WTC11 (cell line): ENCODE measurements around the gene RYR1. TPM values are rescaled to one million over a fixed set of nuclear protein-coding genes. Genes with fewer than 3 reads are reported as not detected.

ENCODE experiments used
- ATAC-seq: fragments of 200-7000 bp; cut with Tn5 transposase; 2 replicates; pipeline ENCODE4 v1.10.0; 2021; ENCODE audit warnings: mild to moderate bottlenecking, moderate library complexity
- CTCF ChIA-PET: fragments of 300-600 bp; sonication (Branson Sonifier 250); formaldehyde crosslinking; loops from one replicate; lab custom pipeline; 2021; ENCODE audit warnings: antibody characterized with exemption; lab: Charles Lee
- POLR2A ChIA-PET: fragments of 350-600 bp; sonication (Branson Sonifier 250); formaldehyde crosslinking; loops from one replicate; lab custom pipeline; 2021; ENCODE audit warnings: antibody characterized with exemption; lab: Charles Lee
- DNase-seq: peaks from one replicate; pipeline ENCODE4 v3.0.0; 2021; ENCODE audit warnings: low spot score
- H3K27ac Mint-ChIP-seq: 2 replicates; pipeline ENCODE4 v1.8.0; 2021; ENCODE audit warnings: mixed read lengths
- H3K27me3 Mint-ChIP-seq: 2 replicates; pipeline ENCODE4 v1.8.0; 2021; ENCODE audit warnings: low read depth, mild to moderate bottlenecking, moderate library complexity, mixed read lengths
- H3K36me3 Mint-ChIP-seq: 2 replicates; pipeline ENCODE4 v1.8.0; 2021; ENCODE audit warnings: mixed read lengths
- H3K4me1 Mint-ChIP-seq: 2 replicates; pipeline ENCODE4 v1.8.0; 2022; ENCODE audit warnings: mixed read lengths
- H3K4me3 Mint-ChIP-seq: 2 replicates; pipeline ENCODE4 v1.8.0; 2021; ENCODE audit warnings: mild to moderate bottlenecking, moderate library complexity, mixed read lengths
- H3K9me3 Mint-ChIP-seq: 2 replicates; pipeline ENCODE4 v1.8.0; 2021; ENCODE audit warnings: mixed read lengths
- ELF4 ChIP-seq: sonication (generic); formaldehyde crosslinking; IDR thresholded peaks from 2 replicates; pipeline ENCODE4 v1.8.1; 2022; ENCODE audit warnings: low read depth, mild to moderate bottlenecking, moderate library complexity, missing genetic modification reagents
- ESRRA ChIP-seq: sonication (generic); formaldehyde crosslinking; IDR thresholded peaks from 2 replicates; pipeline ENCODE4 v1.8.1; 2022; ENCODE audit warnings: mild to moderate bottlenecking, missing genetic modification reagents, borderline replicate concordance
- IRF2 ChIP-seq: sonication (generic); formaldehyde crosslinking; IDR thresholded peaks from 2 replicates; pipeline ENCODE4 v1.8.0; 2022; ENCODE audit warnings: low read depth, missing genetic modification reagents, borderline replicate concordance
- MXD4 ChIP-seq: fragments of 250-450 bp; sonication (Bioruptor Pico); IDR thresholded peaks from 2 replicates; pipeline ENCODE4 v1.8.0; 2021; ENCODE audit warnings: mild to moderate bottlenecking, moderate library complexity, borderline replicate concordance
- NR3C1 ChIP-seq: sonication (generic); formaldehyde crosslinking; conservative IDR thresholded peaks from 2 replicates; pipeline ENCODE4 v1.8.1; 2023; ENCODE audit warnings: low read depth, mild to moderate bottlenecking, missing genetic modification reagents
- PRRX2 ChIP-seq: fragments of 250-450 bp; sonication (Bioruptor Pico); IDR thresholded peaks from 2 replicates; pipeline ENCODE4 v1.8.0; 2021; ENCODE audit warnings: mild to moderate bottlenecking
- SMAD4 ChIP-seq: sonication (generic); formaldehyde crosslinking; IDR thresholded peaks from 2 replicates; pipeline ENCODE4 v1.8.0; 2022; ENCODE audit warnings: mild to moderate bottlenecking, missing genetic modification reagents
- SP1 ChIP-seq: sonication (generic); formaldehyde crosslinking; conservative IDR thresholded peaks from 2 replicates; pipeline ENCODE4 v1.8.1; 2022; ENCODE audit warnings: missing genetic modification reagents
- TEAD1 ChIP-seq: sonication (generic); formaldehyde crosslinking; IDR thresholded peaks from 2 replicates; pipeline ENCODE4 v1.8.0; 2022; ENCODE audit warnings: mild to moderate bottlenecking, missing genetic modification reagents
- ZBTB21 ChIP-seq: sonication (generic); formaldehyde crosslinking; IDR thresholded peaks from 2 replicates; pipeline ENCODE4 v1.8.1; 2023; ENCODE audit warnings: mild to moderate bottlenecking, missing genetic modification reagents, borderline replicate concordance
- ZNF121 ChIP-seq: sonication (generic); formaldehyde crosslinking; IDR thresholded peaks from 2 replicates; pipeline ENCODE4 v1.8.0; 2023; ENCODE audit warnings: missing genetic modification reagents
- ZNF232 ChIP-seq: sonication (generic); formaldehyde crosslinking; IDR thresholded peaks from 2 replicates; pipeline ENCODE4 v1.8.0; 2022; ENCODE audit warnings: mild to moderate bottlenecking, missing genetic modification reagents
- ZNF263 ChIP-seq: sonication (generic); formaldehyde crosslinking; IDR thresholded peaks from 2 replicates; pipeline ENCODE4 v1.8.1; 2022; ENCODE audit warnings: low read depth, mild to moderate bottlenecking, moderate library complexity, missing genetic modification reagents
- ZNF671 ChIP-seq: fragments of 250-450 bp; sonication (Bioruptor Pico); IDR thresholded peaks from 2 replicates; pipeline ENCODE4 v1.8.0; 2021; ENCODE audit warnings: mild to moderate bottlenecking
- total RNA-seq: library from RNA; stranded (reverse); gene quantifications from 3 replicates; pipeline ENCODE4 v1.2.3, GENCODE V29; 2021
- TF ChIP-seq, protein P1 (sequence below): fragments of 250-450 bp; sonication (Bioruptor Pico); IDR thresholded peaks from 2 replicates; pipeline ENCODE4 v1.8.0; 2021; ENCODE audit warnings: mild to moderate bottlenecking
- TF ChIP-seq, protein P2 (sequence below): sonication (generic); formaldehyde crosslinking; IDR thresholded peaks from 2 replicates; pipeline ENCODE4 v1.8.1; 2023; ENCODE audit warnings: mild to moderate bottlenecking, missing genetic modification reagents, moderate library complexity
- TF ChIP-seq, protein P3 (sequence below): sonication (generic); formaldehyde crosslinking; conservative IDR thresholded peaks from 2 replicates; pipeline ENCODE4 v1.8.1; 2023; ENCODE audit warnings: mild to moderate bottlenecking, low read depth, missing genetic modification reagents, moderate library complexity
- TF ChIP-seq, protein P4 (sequence below): fragments of 250-450 bp; sonication (Bioruptor Pico); IDR thresholded peaks from 2 replicates; pipeline ENCODE4 v1.9.0; 2021; ENCODE audit warnings: mild to moderate bottlenecking, borderline replicate concordance
- TF ChIP-seq, protein P5 (sequence below): sonication (generic); formaldehyde crosslinking; IDR thresholded peaks from 2 replicates; pipeline ENCODE4 v1.8.0; 2022; ENCODE audit warnings: mild to moderate bottlenecking, missing genetic modification reagents
- TF ChIP-seq, protein P6 (sequence below): fragments of 250-450 bp; sonication (Bioruptor Pico); IDR thresholded peaks from 2 replicates; pipeline ENCODE4 v1.9.0; 2021; ENCODE audit warnings: mild to moderate bottlenecking

The RYR1 gene
- total RNA-seq, 1 experiment from 2014 or later: 24.2 TPM

DNA sequence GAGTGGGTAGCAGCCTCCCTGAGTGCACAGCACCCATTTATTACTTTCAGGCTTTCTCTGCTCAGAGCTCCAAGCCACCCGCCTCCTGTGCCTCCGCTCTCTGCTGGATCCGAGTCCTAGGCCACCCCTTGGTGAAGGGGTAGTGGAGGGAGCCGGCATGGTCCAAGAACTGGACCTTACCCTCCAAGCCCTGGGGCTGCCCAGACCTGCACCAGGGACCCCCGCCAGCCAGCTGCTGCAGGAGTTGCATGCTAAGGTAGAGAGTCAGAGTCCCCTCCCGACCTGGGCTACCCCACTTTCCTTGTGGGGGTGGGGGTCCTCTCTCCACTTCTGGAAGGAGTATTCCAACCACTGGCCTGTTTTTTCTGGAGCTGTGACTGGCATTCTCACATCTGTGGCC is 28.6 kb upstream of the RYR1 start:
- no peaks in the 10 kb centered on the region for H3K36me3 Mint-ChIP-seq
- H3K9me3 Mint-ChIP-seq: no peaks in the 10 kb centered on the region
- DNase-seq: no peak
- peak overlapping the region; percentile 43; the same call in 1 of the 2 replicates for H3K4me3 Mint-ChIP-seq
- peaks cover 41% of the 10 kb centered on the region for H3K27me3 Mint-ChIP-seq
- CTCF ChIA-PET: interaction anchor here (0.9 to 3.0 kb wide), 7 partner anchors 10 to 74 kb away, joined by 3 to 69 read pairs (median 38); partner anchors contain the start of genes PSMD8 and RASGRP4
- POLR2A ChIA-PET: no interaction called here
- TF ChIP-seq, protein P1, sequence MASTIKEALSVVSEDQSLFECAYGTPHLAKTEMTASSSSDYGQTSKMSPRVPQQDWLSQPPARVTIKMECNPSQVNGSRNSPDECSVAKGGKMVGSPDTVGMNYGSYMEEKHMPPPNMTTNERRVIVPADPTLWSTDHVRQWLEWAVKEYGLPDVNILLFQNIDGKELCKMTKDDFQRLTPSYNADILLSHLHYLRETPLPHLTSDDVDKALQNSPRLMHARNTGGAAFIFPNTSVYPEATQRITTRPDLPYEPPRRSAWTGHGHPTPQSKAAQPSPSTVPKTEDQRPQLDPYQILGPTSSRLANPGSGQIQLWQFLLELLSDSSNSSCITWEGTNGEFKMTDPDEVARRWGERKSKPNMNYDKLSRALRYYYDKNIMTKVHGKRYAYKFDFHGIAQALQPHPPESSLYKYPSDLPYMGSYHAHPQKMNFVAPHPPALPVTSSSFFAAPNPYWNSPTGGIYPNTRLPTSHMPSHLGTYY (CRISPR knock-in tag): no peak
- no peak for TF ChIP-seq SP1 (CRISPR knock-in tag)
- TF ChIP-seq ESRRA: no peak
- TF ChIP-seq, protein P2, sequence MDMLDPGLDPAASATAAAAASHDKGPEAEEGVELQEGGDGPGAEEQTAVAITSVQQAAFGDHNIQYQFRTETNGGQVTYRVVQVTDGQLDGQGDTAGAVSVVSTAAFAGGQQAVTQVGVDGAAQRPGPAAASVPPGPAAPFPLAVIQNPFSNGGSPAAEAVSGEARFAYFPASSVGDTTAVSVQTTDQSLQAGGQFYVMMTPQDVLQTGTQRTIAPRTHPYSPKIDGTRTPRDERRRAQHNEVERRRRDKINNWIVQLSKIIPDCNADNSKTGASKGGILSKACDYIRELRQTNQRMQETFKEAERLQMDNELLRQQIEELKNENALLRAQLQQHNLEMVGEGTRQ (CRISPR knock-in tag): no peak
- no peak for TF ChIP-seq NR3C1
- TF ChIP-seq, protein P3, sequence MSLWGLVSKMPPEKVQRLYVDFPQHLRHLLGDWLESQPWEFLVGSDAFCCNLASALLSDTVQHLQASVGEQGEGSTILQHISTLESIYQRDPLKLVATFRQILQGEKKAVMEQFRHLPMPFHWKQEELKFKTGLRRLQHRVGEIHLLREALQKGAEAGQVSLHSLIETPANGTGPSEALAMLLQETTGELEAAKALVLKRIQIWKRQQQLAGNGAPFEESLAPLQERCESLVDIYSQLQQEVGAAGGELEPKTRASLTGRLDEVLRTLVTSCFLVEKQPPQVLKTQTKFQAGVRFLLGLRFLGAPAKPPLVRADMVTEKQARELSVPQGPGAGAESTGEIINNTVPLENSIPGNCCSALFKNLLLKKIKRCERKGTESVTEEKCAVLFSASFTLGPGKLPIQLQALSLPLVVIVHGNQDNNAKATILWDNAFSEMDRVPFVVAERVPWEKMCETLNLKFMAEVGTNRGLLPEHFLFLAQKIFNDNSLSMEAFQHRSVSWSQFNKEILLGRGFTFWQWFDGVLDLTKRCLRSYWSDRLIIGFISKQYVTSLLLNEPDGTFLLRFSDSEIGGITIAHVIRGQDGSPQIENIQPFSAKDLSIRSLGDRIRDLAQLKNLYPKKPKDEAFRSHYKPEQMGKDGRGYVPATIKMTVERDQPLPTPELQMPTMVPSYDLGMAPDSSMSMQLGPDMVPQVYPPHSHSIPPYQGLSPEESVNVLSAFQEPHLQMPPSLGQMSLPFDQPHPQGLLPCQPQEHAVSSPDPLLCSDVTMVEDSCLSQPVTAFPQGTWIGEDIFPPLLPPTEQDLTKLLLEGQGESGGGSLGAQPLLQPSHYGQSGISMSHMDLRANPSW (CRISPR knock-in tag): no peak
- no peak for TF ChIP-seq SMAD4
- TF ChIP-seq, protein P4, sequence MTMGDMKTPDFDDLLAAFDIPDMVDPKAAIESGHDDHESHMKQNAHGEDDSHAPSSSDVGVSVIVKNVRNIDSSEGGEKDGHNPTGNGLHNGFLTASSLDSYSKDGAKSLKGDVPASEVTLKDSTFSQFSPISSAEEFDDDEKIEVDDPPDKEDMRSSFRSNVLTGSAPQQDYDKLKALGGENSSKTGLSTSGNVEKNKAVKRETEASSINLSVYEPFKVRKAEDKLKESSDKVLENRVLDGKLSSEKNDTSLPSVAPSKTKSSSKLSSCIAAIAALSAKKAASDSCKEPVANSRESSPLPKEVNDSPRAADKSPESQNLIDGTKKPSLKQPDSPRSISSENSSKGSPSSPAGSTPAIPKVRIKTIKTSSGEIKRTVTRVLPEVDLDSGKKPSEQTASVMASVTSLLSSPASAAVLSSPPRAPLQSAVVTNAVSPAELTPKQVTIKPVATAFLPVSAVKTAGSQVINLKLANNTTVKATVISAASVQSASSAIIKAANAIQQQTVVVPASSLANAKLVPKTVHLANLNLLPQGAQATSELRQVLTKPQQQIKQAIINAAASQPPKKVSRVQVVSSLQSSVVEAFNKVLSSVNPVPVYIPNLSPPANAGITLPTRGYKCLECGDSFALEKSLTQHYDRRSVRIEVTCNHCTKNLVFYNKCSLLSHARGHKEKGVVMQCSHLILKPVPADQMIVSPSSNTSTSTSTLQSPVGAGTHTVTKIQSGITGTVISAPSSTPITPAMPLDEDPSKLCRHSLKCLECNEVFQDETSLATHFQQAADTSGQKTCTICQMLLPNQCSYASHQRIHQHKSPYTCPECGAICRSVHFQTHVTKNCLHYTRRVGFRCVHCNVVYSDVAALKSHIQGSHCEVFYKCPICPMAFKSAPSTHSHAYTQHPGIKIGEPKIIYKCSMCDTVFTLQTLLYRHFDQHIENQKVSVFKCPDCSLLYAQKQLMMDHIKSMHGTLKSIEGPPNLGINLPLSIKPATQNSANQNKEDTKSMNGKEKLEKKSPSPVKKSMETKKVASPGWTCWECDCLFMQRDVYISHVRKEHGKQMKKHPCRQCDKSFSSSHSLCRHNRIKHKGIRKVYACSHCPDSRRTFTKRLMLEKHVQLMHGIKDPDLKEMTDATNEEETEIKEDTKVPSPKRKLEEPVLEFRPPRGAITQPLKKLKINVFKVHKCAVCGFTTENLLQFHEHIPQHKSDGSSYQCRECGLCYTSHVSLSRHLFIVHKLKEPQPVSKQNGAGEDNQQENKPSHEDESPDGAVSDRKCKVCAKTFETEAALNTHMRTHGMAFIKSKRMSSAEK (CRISPR knock-in tag): no peak
- TF ChIP-seq MXD4 (CRISPR knock-in tag): no peak
- TF ChIP-seq ZNF671: no peak
- no peak for TF ChIP-seq ELF4 (CRISPR knock-in tag)
- no peak for TF ChIP-seq ZBTB21
- no peak for TF ChIP-seq TEAD1 (CRISPR knock-in tag)
- no peak for TF ChIP-seq IRF2 (CRISPR knock-in tag)
- TF ChIP-seq ZNF263 (CRISPR knock-in tag): no peak
- TF ChIP-seq PRRX2: no peak
- TF ChIP-seq, protein P5, sequence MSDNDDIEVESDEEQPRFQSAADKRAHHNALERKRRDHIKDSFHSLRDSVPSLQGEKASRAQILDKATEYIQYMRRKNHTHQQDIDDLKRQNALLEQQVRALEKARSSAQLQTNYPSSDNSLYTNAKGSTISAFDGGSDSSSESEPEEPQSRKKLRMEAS (CRISPR knock-in tag): no peak
- TF ChIP-seq, protein P6, sequence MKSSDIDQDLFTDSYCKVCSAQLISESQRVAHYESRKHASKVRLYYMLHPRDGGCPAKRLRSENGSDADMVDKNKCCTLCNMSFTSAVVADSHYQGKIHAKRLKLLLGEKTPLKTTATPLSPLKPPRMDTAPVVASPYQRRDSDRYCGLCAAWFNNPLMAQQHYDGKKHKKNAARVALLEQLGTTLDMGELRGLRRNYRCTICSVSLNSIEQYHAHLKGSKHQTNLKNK (CRISPR knock-in tag): no peak
- TF ChIP-seq ZNF232: no peak
- no peak for TF ChIP-seq ZNF121 (CRISPR knock-in tag)
- H3K27ac Mint-ChIP-seq: no peak overlapping the region
- H3K4me1 Mint-ChIP-seq: no peaks in the 10 kb centered on the region
- ATAC-seq: no peak
